GM12875 (cell line): ENCODE results near the gene BRI3BP.
A peak's percentile ranks its signal among the peaks of the same experiment; 100 is the strongest.

Source experiments
- H3K4me3 ChIP-seq: one replicate; pipeline ENCODE4 v1.5.1; 2011; ENCODE audit warnings: low read depth, low read length, control low read depth
- TF ChIP-seq, protein P1 (sequence below): IDR thresholded peaks from 2 replicates; pipeline ENCODE4 v1.5.1; 2011; ENCODE audit warnings: low read depth, mild to moderate bottlenecking, control low read depth, inconsistent platforms, low read length, moderate library complexity, borderline replicate concordance; ENCODE audit not compliant: insufficient read depth

Gene BRI3BP

DNA sequence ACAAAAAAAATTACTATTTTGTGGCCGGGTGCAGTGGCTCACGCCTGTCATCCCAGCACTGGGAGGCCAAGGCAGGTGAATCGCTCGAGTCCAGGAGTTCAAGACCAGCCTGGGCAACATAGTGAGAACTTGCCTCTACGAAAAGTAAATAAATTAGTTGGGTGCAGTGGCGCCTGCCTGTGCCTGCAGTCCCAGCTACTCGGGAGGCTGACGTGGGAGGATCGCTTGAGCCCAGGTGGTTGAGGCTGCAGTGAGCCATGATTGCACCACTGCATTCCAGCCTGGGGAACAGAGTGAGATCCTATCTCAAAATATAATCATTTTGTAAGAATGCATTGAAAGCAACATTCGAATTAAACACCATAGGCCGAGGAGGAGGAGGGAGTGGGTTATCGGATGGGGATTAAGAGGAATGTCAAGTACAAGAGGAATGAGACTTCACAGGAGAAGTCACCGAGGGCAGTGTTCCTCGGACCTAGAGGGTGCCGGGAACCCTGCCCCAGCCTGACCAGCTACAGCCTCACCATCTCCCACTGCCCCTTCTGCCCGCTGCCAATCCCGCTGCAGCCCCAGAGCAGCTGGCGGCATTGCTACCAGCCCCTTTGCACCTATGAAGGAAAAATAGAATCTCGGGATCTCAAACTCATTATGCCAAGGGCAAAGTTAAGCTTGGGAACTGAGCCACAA lies 39.2 kb downstream of the BRI3BP start:
- H3K4me3 ChIP-seq = no peak overlapping the region
- TF ChIP-seq, protein P1, sequence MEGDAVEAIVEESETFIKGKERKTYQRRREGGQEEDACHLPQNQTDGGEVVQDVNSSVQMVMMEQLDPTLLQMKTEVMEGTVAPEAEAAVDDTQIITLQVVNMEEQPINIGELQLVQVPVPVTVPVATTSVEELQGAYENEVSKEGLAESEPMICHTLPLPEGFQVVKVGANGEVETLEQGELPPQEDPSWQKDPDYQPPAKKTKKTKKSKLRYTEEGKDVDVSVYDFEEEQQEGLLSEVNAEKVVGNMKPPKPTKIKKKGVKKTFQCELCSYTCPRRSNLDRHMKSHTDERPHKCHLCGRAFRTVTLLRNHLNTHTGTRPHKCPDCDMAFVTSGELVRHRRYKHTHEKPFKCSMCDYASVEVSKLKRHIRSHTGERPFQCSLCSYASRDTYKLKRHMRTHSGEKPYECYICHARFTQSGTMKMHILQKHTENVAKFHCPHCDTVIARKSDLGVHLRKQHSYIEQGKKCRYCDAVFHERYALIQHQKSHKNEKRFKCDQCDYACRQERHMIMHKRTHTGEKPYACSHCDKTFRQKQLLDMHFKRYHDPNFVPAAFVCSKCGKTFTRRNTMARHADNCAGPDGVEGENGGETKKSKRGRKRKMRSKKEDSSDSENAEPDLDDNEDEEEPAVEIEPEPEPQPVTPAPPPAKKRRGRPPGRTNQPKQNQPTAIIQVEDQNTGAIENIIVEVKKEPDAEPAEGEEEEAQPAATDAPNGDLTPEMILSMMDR = no peak

- TF ChIP-seq, protein P1 = no peak
- no peak overlapping the region for H3K4me3 ChIP-seq
These were observed 39.8 kb downstream of the BRI3BP start for GRCh38 chr12:125033288-125033687.

DNA sequence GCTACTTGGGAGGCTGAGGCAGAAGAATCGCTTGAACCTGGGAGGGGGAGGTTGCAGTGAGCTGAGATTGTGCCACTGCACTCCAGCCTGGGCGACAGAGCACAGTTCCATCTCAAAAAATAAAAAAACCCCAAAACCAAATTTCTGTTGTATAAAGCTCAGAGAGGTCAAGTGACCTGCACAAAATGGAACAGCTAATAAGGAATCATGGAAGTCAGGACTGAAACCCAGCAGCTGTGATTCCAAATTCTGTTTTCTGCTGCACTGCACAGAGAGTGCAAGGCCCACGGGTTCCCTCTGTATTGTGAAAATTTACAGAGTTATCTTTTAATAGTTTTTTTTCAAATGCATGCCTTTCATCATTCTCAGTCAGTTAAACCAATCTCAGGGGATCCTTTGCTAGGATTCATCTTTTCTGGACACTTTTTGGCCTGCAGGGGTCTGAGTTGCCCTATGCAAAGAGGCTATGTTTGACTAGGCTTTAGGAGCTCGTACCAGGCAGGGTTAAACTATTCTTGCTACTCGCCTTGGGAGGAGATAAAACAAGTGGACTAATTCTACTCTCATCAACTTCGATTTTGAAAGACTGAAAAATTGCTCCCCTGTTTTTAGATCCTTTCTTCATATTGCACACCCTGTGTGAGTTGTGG lies 45.7 kb downstream of the BRI3BP start:
- no peak overlapping the region for H3K4me3 ChIP-seq
- TF ChIP-seq, protein P1 = no peak

DNA sequence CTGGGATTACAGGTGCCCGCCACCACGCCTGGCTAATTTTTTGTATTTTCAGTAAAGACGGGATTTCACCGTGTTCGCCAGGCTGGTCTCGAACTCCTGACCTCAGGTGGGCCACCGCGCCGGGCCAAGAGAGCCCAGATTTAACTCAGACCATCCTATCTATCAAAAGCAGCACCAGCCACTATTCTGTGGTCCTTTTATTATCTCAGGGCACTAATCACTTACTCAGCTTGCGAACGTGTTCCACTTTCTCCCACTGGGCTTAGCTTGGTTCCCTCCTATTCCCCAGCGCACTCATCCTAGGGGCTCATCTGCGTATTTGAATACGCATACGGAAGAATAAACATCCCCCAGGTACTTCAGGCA lies 55.6 kb downstream of the BRI3BP start:
- H3K4me3 ChIP-seq = peak overlapping the region; percentile 55
- TF ChIP-seq, protein P1 = no peak

- no peak overlapping the region for H3K4me3 ChIP-seq
- TF ChIP-seq, protein P1 = no peak
These were observed 57.0 kb downstream of the BRI3BP start for GRCh38 chr12:125050446-125050845.

DNA sequence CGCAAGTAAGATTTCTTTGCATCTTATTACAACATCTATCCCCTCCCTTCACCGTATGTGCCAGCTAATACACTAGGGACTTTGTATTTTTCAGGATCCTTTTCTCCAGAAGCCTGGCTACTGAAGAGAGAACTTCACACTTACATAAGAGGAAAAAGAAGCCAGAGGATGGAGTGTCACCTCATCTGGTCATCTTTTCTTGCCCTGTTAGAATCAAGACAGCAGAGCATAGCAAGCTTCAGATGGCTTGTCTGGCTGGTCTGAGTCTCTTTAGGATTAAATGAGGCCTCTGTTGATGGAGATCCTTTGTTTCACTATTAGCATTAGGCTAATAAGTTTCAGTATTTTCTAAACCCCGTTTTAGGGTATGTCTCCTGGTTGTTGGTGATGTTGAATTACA lies 57.4 kb downstream of the BRI3BP start:
- H3K4me3 ChIP-seq = no peak overlapping the region
- TF ChIP-seq, protein P1 = no peak

DNA sequence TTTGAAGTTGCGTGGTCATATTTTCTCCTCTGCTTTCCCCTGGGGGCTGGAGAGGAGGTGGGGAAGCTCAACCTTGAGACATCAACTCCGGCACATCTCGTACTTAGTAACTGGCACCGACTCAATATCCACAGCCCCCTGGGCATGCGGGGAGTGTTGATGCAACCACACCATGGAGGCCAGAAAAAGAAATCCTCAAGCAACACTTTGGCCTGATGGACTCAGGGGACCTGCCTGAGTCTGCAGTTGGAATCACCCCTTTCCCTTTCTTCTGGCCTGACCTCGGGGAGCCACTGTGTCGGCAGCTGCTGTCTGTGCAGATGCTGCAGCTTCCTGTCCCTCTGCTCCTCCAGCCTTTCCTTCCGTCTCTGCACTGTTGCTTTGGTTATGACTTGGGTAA lies 60.4 kb downstream of the BRI3BP start:
- no peak overlapping the region for H3K4me3 ChIP-seq
- TF ChIP-seq, protein P1 = no peak
